Left lung (tissue), 10 donors: ENCODE data around the gene KRIT1. TPM values are rescaled to one million over a fixed set of nuclear protein-coding genes. Genes with fewer than 3 reads are reported as not detected.

Experiments used
- ATAC-seq: fragments of 200-7000 bp; cut with Tn5 transposase; one replicate; pipeline ENCODE4 v1.9.1; 2020; ENCODE audit warnings: moderate library complexity
- DNase-seq, 4 donors: peaks; one replicate each; pipeline ENCODE4 v3.0.0-alpha.2; 2013 to 2020
- H3K27ac ChIP-seq, 2 donors: fragments of 200-600 bp; sonication (generic) in 1 of 2; one replicate each; pipeline versions ENCODE4 v1.5.0 to v1.8.0; 2020 to 2021
- H3K27me3 ChIP-seq, 2 donors: fragments of 200-600 bp; sonication (generic) in 1 of 2; one replicate each; pipeline versions ENCODE4 v1.5.0 to v1.8.0; 2020 to 2021
- H3K36me3 ChIP-seq, 2 donors: fragments of 200-600 bp; sonication (generic) in 1 of 2; one replicate each; pipeline versions ENCODE4 v1.5.0 to v1.8.0; 2020 to 2021
- H3K4me1 ChIP-seq, 2 donors: fragments of 200-600 bp; one replicate each; pipeline ENCODE4 v1.8.0; 2021
- H3K4me3 ChIP-seq, 2 donors: fragments of 200-600 bp; sonication (generic) in 1 of 2; one replicate each; pipeline versions ENCODE4 v1.5.0 to v1.8.0; 2020 to 2021; ENCODE audit warnings: mild to moderate bottlenecking in 1 of 2
- H3K9me3 ChIP-seq, 2 donors: fragments of 200-600 bp; sonication (generic) in 1 of 2; one replicate each; pipeline versions ENCODE4 v1.5.0 to v1.8.0; 2020 to 2021
- intact Hi-C, 2 donors: fragments of 100-400 bp; cut with DNase I; formaldehyde crosslinking; loops; one replicate each; pipeline versions ENCODE4 v1.11.2 to v1.14.2; 2022
- polyA plus RNA-seq, 6 donors: library from polyadenylated mRNA; unstranded; fragments of 120-200 nt; gene quantifications; one replicate each; pipeline ENCODE4 v1.2.1, GENCODE V29; 2013; ENCODE audit not compliant: insufficient read length in 6 of 6
- total RNA-seq, 2 donors: library from RNA; stranded (reverse); fragmentation: NEBNext Ultra II Directional; extraction: Animal tissue kit (Norgen Biotek cat#: 25700); gene quantifications; one replicate each; pipeline ENCODE4 v1.2.1, GENCODE V29; 2021
- TF ChIP-seq, protein P1 (sequence below), 2 donors: fragments of 200-600 bp; sonication (generic) in 1 of 2; IDR thresholded peaks; one replicate each; pipeline versions ENCODE4 v1.5.0 to v1.8.0; 2021; ENCODE audit warnings: antibody characterized with exemption in 2 of 2
- donor health status: DM: no; HTN: yes; CAD: no.
- donor health status: DM: no; HTN: no; CAD: no.

The KRIT1 gene
- total and polyA plus RNA-seq, 8 donors, result 28.2 to 63.4 (median 55.5) TPM

DNA sequence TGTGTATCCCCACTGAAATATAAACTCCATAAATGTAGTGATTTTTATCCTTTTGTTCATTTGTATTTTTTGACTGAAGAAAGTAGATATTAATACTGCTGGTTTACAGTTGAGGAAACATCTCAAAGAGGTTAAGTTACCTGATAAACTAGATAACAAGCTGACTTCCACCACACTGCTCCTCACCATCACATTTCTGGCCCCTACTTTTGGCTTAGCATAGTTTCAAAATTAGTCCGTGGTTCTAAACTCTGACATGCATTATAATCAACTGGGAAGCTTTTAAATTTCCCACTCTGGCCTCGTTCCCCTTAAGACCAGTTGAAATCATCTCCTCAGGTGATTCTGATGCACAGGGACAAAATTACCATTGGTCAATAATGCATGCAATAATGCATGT lies 43.6 kb upstream of the KRIT1 start:
- peaks cover 0 to 8% of the 10 kb centered on the region in 2 donors for H3K4me1 ChIP-seq
- H3K27ac ChIP-seq, result no peak overlapping the region
- H3K27me3 ChIP-seq, result no peaks in the 10 kb centered on the region
- TF ChIP-seq, protein P1, sequence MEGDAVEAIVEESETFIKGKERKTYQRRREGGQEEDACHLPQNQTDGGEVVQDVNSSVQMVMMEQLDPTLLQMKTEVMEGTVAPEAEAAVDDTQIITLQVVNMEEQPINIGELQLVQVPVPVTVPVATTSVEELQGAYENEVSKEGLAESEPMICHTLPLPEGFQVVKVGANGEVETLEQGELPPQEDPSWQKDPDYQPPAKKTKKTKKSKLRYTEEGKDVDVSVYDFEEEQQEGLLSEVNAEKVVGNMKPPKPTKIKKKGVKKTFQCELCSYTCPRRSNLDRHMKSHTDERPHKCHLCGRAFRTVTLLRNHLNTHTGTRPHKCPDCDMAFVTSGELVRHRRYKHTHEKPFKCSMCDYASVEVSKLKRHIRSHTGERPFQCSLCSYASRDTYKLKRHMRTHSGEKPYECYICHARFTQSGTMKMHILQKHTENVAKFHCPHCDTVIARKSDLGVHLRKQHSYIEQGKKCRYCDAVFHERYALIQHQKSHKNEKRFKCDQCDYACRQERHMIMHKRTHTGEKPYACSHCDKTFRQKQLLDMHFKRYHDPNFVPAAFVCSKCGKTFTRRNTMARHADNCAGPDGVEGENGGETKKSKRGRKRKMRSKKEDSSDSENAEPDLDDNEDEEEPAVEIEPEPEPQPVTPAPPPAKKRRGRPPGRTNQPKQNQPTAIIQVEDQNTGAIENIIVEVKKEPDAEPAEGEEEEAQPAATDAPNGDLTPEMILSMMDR (IDR thresholded peaks at IDR 0.05), result no peak
- H3K4me3 ChIP-seq, result no peak overlapping the region
- no peak for DNase-seq
- H3K9me3 ChIP-seq, result no peaks in the 10 kb centered on the region
- no peak for ATAC-seq
- no peaks in the 10 kb centered on the region for H3K36me3 ChIP-seq
- intact Hi-C loops, result no loop called here

DNA sequence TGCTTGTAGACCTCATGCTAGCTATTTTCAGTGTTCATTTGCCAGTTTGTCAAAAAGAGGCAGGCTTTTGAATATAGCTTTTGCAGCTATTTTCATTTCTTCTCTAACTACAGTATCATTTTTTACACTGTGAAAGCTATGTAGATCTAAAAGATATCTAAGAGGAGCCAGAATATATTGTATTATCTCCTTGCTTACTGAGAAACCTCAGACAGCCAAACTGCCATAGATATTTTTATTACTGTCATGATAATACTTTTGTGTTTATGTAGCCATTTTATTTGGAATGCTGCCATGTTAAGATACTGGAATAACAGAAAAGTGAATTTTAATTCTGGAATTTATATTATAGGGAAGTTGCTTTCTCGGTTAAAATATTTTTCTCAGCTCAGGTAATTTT lies 37.2 kb upstream of the KRIT1 start:
- Histone ChIP-seq H3K4me3 (no peak overlapping the region), H3K36me3 (no peaks in the 10 kb centered on the region), H3K27ac (no peak overlapping the region), H3K27me3 (no peaks in the 10 kb centered on the region), H3K9me3 (peaks cover 0 to 10% of the 10 kb centered on the region in 2 donors), H3K4me1 (no peaks in the 10 kb centered on the region)
- intact Hi-C loops, result no loop called here
- ATAC-seq, result no peak
- DNase-seq, result no peak
- TF ChIP-seq, protein P1 (IDR thresholded peaks at IDR 0.05), result no peak

DNA sequence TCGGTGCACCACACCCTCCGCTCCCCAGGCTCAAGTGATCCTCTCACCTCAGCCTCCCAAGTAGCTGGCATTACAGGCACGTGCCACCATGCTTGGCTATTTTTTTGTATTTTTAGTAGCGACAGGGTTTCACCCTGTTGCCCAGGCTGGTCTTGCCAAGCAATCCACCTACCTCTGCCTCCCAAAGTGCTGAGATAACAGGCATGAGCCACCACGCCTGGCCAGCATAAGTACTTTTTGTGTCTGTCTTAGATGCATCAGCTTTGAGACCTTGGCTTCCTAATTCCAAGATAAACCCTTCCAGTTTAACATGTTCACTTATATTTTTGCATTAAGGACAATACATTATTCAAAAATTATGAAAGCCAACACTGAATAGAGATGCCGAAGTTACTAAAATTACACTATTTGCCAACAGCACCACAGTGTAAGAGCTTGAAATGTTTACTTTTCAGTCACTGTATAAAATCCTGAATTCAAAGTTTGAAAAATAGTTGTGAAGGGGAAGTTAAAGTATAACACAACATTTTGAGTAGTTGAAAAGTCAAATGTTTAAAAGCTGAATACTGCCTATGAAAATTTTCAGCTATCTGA lies 36.6 kb upstream of the KRIT1 start:
- TF ChIP-seq, protein P1 (IDR thresholded peaks at IDR 0.05), result no peak
- Histone ChIP-seq H3K27ac (no peak overlapping the region), H3K36me3 (no peaks in the 10 kb centered on the region), H3K4me3 (no peak overlapping the region), H3K9me3 (peaks cover 0 to 10% of the 10 kb centered on the region in 2 donors), H3K4me1 (no peaks in the 10 kb centered on the region), H3K27me3 (no peaks in the 10 kb centered on the region)
- intact Hi-C loops, result no loop called here
- ATAC-seq, result peak; percentile 53
- DNase-seq, result no peak

DNA sequence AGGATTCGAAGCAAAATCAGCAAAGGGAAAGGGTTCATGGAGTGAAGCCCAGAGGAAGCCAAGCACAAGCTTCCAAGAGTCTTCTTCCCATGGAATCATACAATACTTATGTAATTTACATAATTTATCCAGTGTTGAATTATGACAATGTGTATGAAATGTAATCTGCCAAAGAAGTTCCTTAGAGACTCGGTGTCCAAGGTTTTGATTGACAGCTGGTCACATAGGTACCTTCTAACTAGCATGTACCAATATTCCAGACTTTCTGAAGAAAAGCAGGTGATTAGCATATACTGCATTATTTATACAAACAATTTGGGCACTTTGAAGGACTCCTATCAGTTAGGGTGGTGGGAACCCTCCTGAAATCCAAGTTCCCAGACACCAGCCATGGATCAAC lies 35.3 kb upstream of the KRIT1 start:
- no peaks in the 10 kb centered on the region for H3K36me3 ChIP-seq
- no peaks in the 10 kb centered on the region for H3K27me3 ChIP-seq
- no peak overlapping the region for H3K27ac ChIP-seq
- H3K4me1 ChIP-seq, result no peaks in the 10 kb centered on the region
- no peak for DNase-seq
- TF ChIP-seq, protein P1 (IDR thresholded peaks at IDR 0.05), result no peak
- H3K9me3 ChIP-seq, result peaks cover 0 to 10% of the 10 kb centered on the region in 2 donors
- no peak overlapping the region for H3K4me3 ChIP-seq
- intact Hi-C loops, result no loop called here
- ATAC-seq, result no peak

DNA sequence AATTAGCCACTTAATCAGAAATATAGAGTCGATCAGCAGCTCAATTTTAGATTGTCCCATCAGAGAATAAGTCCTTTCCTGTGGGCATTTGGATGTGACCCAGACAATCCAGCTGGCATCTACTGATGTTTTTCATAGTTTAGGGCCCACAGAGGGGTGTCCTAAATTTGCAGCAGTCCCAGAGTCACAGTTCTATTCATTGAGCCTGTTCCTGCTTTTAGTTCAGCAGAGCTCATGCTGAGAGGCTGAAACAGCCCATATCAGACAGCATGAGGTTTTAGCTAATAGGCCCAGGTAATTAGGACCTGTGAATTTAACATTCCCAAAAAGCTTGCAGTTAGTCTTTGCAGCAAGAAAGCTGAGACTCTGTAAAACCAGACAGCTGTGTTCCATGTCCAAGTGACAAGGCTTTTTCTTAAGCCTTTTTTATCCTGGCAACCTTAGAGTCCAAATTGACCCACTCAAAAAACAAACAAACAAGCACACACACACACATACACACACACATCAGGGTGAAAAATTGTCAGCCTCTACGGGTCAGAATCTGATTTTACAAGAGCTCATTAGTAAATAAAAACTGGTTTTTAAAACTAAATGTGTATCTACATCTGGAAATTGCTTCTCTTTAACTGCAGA lies 33.8 kb upstream of the KRIT1 start:
- intact Hi-C loops, result no loop called here
- Histone ChIP-seq H3K27ac (no peak overlapping the region), H3K27me3 (no peaks in the 10 kb centered on the region), H3K36me3 (no peaks in the 10 kb centered on the region), H3K9me3 (peaks cover 0 to 10% of the 10 kb centered on the region in 2 donors), H3K4me1 (no peaks in the 10 kb centered on the region), H3K4me3 (no peak overlapping the region)
- DNase-seq, result no peak
- TF ChIP-seq, protein P1 (IDR thresholded peaks at IDR 0.05), result no peak
- ATAC-seq, result no peak
